Astrocyte (in vitro differentiated cells and primary cell): ENCODE results near the gene FAM227A.

ENCODE experiments used
- EZH2 ChIP-seq: IDR thresholded peaks from 2 replicates; pipeline ENCODE4 v1.6.1; 2012; ENCODE audit warnings: mild to moderate bottlenecking, low read length, inconsistent platforms; ENCODE audit not compliant: insufficient read depth
- TF ChIP-seq, protein P1 (sequence below): IDR thresholded peaks from 2 replicates; pipeline ENCODE4 v1.5.1; 2011; ENCODE audit warnings: low read depth, mild to moderate bottlenecking, inconsistent platforms, low read length, moderate library complexity; ENCODE audit not compliant: insufficient read depth

DNA sequence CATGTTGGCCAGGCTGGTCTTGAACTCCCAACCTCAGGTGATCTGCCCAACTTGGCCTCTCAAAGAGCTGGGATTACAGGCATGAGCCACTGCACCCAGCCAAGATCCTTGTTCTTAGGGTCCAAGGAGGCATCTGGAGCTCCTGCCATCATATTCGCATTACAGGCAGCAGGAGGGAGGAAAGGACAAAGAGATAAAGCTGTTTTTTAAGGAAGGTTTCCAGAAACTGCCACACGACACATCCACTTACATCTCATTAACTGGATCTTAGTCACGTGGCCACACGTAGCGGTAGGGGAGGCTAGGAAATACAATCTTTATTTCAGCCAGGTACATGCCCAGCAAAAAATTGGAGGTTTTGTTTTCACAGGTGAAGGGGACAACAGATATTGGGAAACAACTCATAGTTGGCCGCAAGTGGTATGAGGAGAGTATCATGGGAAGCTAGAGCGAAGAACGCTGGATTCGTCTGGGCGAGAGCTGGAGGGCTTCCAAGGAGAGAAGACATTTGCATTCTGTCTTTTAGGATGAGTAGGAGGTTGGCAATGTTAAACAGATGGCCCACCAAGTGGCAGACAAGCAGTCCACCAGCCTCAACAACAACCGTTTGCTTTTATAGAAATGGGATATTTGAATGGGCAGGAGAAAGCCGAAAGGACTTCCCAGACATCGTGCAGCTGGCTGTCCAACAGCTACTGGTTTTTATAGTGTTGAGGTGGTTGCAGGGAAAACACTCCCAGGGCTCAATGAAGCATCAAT, 47.0 kb downstream of the FAM227A start:
- TF ChIP-seq, protein P1, sequence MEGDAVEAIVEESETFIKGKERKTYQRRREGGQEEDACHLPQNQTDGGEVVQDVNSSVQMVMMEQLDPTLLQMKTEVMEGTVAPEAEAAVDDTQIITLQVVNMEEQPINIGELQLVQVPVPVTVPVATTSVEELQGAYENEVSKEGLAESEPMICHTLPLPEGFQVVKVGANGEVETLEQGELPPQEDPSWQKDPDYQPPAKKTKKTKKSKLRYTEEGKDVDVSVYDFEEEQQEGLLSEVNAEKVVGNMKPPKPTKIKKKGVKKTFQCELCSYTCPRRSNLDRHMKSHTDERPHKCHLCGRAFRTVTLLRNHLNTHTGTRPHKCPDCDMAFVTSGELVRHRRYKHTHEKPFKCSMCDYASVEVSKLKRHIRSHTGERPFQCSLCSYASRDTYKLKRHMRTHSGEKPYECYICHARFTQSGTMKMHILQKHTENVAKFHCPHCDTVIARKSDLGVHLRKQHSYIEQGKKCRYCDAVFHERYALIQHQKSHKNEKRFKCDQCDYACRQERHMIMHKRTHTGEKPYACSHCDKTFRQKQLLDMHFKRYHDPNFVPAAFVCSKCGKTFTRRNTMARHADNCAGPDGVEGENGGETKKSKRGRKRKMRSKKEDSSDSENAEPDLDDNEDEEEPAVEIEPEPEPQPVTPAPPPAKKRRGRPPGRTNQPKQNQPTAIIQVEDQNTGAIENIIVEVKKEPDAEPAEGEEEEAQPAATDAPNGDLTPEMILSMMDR: no peak
- TF ChIP-seq EZH2: no peak
